Hepatocyte (in vitro differentiated cells): ENCODE data around the gene SNX25. TPM values are rescaled to one million over a fixed set of nuclear protein-coding genes. Genes with fewer than 3 reads are reported as not detected.
A peak's percentile ranks its signal among the peaks of the same experiment; 100 is the strongest.

Source experiments
- DNase-seq: peaks from one replicate; pipeline ENCODE4 v3.0.0-alpha.2; 2016; ENCODE audit warnings: low spot score
- H2AFZ ChIP-seq: fragments of 200-600 bp; sonication (generic); 2 replicates; pipeline ENCODE4 v1.6.0; 2016; ENCODE audit warnings: antibody characterized with exemption, mild to moderate bottlenecking
- H3K27ac ChIP-seq: fragments of 200-600 bp; sonication (generic); 2 replicates; pipeline ENCODE4 v1.5.1; 2016; ENCODE audit warnings: mild to moderate bottlenecking
- H3K27me3 ChIP-seq: fragments of 200-600 bp; sonication (generic); 2 replicates; pipeline ENCODE4 v1.6.1; 2016
- H3K36me3 ChIP-seq: fragments of 200-600 bp; sonication (generic); replicated peaks from 2 replicates; pipeline ENCODE4 v1.5.1; 2016; ENCODE audit warnings: low read depth; ENCODE audit not compliant: insufficient read depth
- H3K4me1 ChIP-seq: fragments of 200-600 bp; sonication (generic); 2 replicates; pipeline ENCODE4 v1.5.1; 2016; ENCODE audit warnings: mild to moderate bottlenecking, moderate library complexity; ENCODE audit not compliant: insufficient read depth
- H3K4me2 ChIP-seq: fragments of 200-600 bp; sonication (generic); 2 replicates; pipeline ENCODE4 v1.6.0; 2016
- H3K4me3 ChIP-seq: fragments of 200-600 bp; sonication (generic); 2 replicates; pipeline ENCODE4 v1.5.1; 2016; ENCODE audit warnings: mild to moderate bottlenecking
- H3K79me2 ChIP-seq: fragments of 200-600 bp; sonication (generic); 2 replicates; pipeline ENCODE4 v1.6.0; 2017; ENCODE audit warnings: mild to moderate bottlenecking
- H3K9me2 ChIP-seq: fragments of 200-600 bp; sonication (generic); replicated peaks from 2 replicates; pipeline ENCODE4 v1.6.0; 2017; ENCODE audit warnings: mild to moderate bottlenecking; ENCODE audit not compliant: insufficient read depth
- H3K9me3 ChIP-seq: fragments of 200-600 bp; sonication (generic); 2 replicates; pipeline ENCODE4 v1.5.1; 2016; ENCODE audit warnings: low read depth, mild to moderate bottlenecking
- H4K20me1 ChIP-seq: fragments of 200-600 bp; sonication (generic); 2 replicates; pipeline ENCODE4 v1.6.0; 2016; ENCODE audit warnings: mild to moderate bottlenecking; ENCODE audit not compliant: insufficient read depth, poor library complexity, severe bottlenecking
- EZH2 ChIP-seq: fragments of 200-600 bp; sonication (generic); IDR thresholded peaks from 2 replicates; pipeline ENCODE4 v1.6.1; 2016; ENCODE audit warnings: antibody characterized with exemption, mild to moderate bottlenecking, borderline replicate concordance
- EZH2phosphoT487 ChIP-seq: fragments of 200-600 bp; sonication (generic); IDR thresholded peaks from one replicate; pipeline ENCODE4 v1.6.1; 2018; ENCODE audit warnings: antibody characterized with exemption, mild to moderate bottlenecking, low read depth, moderate library complexity; ENCODE audit not compliant: unreplicated experiment, severe bottlenecking
- WGBS: methylation state at CpG from one replicate; pipeline ENCODE4 v1.1.6; 2016; ENCODE audit warnings: low lambda C conversion rate; ENCODE audit errors: missing lambda C conversion rate; 5-methylcytosine and 5-hydroxymethylcytosine counted together
- polyA plus RNA-seq: library from polyadenylated mRNA; unstranded; fragments of >200 nt; fragmentation: Nextera tagmentation; extraction: Ambion mirVana; gene quantifications from 2 replicates; pipeline ENCODE4 v1.2.1, GENCODE V29; 2016
- total RNA-seq: library from RNA; depleted of rRNA; stranded (reverse); fragments of >200 nt; gene quantifications from 2 replicates; pipeline ENCODE4 v1.2.3, GENCODE V29; 2014
- TF ChIP-seq, protein P1 (sequence below): fragments of 200-600 bp; sonication (generic); IDR thresholded peaks from 2 replicates; pipeline ENCODE4 v1.5.1; 2016; ENCODE audit warnings: antibody characterized with exemption, mild to moderate bottlenecking; ENCODE audit not compliant: poor library complexity

Gene SNX25
- total and polyA plus RNA-seq, 2 experiments from 2014 or later = 16.5 to 20.3 TPM

DNA sequence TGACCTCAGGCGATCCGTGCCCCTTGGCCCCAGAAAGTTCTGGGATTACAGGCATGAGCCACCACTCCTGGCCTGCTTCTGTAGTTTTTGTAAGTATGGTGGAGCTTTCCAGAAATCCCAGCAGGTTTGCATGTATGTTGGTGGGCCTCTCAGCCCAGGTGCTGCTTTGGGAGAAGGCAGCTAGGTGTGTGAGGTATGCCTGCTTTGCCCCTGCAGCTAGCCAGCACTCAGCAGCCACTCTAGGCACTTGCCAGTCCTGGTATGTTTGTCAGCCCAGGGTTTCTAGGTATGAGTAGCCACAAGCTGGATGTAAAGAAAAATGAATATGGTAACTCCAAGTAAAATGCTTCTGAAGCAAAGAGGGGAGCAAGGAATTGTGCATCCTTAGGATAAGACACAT, 8.9 kb downstream of the SNX25 start:
- 100% methylated on average over 2 of the region's 2 CpGs for WGBS
- Histone ChIP-seq H3K27me3 (no peaks in the 10 kb centered on the region), H3K4me2 (no peak overlapping the region), H3K27ac (no peak overlapping the region), H3K4me3 (no peak overlapping the region), H3K36me3 (no peaks in the 10 kb centered on the region), H3K4me1 (no peaks in the 10 kb centered on the region), H4K20me1 (no peaks in the 10 kb centered on the region), H3K79me2 (peaks cover 47% of the 10 kb centered on the region), H2AFZ (no peak overlapping the region), H3K9me3 (no peaks in the 10 kb centered on the region), H3K9me2 (no peaks in the 10 kb centered on the region)
- no peak for DNase-seq
- TF ChIP-seq EZH2 (no peak), EZH2phosphoT487 (no peak)
- TF ChIP-seq, protein P1, sequence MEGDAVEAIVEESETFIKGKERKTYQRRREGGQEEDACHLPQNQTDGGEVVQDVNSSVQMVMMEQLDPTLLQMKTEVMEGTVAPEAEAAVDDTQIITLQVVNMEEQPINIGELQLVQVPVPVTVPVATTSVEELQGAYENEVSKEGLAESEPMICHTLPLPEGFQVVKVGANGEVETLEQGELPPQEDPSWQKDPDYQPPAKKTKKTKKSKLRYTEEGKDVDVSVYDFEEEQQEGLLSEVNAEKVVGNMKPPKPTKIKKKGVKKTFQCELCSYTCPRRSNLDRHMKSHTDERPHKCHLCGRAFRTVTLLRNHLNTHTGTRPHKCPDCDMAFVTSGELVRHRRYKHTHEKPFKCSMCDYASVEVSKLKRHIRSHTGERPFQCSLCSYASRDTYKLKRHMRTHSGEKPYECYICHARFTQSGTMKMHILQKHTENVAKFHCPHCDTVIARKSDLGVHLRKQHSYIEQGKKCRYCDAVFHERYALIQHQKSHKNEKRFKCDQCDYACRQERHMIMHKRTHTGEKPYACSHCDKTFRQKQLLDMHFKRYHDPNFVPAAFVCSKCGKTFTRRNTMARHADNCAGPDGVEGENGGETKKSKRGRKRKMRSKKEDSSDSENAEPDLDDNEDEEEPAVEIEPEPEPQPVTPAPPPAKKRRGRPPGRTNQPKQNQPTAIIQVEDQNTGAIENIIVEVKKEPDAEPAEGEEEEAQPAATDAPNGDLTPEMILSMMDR = no peak

DNA sequence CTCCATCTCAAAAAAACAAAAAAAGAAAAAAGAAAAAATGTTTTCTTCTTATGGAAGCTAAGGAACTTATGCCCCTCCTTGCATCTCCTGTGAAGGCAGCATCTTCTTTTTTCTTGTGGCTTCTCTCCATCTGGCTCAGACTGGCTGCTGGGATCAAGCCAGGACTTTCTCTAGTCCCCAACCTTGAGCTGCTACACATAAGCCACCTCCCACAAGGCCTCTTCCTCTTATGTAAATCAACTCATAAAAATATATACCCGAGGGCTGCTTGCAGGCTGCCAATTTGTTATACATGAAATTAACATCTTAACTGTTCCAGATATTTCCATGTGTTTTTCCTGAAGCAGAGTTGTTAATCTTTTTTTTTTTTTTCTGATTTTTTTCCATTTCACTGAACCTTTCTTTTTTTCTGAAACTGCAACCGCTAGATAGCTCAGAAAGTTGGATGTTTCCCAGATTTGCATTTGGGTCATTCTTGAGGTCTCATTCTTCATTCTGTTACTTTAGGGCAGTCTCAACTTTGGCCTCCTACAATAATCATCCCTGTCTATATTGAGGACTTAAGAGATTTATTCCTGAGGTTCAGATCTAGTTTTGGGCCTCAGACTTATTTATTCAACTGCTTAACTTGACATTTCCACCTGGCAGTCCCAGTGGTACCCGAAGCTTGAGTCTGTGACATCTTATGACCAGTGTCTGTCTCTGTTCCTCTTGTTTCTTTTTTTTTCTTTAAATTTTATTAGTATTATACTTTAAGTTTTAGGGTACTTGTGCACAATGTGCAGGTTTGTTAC, 10.3 kb downstream of the SNX25 start:
- no peaks in the 10 kb centered on the region for H3K4me1 ChIP-seq
- 68% methylated on average over 3 of the region's 3 CpGs for WGBS
- no peaks in the 10 kb centered on the region for H3K27me3 ChIP-seq
- H3K36me3 ChIP-seq = no peaks in the 10 kb centered on the region
- peaks cover 43% of the 10 kb centered on the region for H3K79me2 ChIP-seq
- no peak overlapping the region for H3K27ac ChIP-seq
- H4K20me1 ChIP-seq = no peaks in the 10 kb centered on the region
- H3K9me3 ChIP-seq = no peaks in the 10 kb centered on the region
- no peaks in the 10 kb centered on the region for H3K9me2 ChIP-seq
- H3K4me3 ChIP-seq = no peak overlapping the region
- H3K4me2 ChIP-seq = no peak overlapping the region
- TF ChIP-seq, protein P1 = no peak
- TF ChIP-seq EZH2phosphoT487 (no peak), EZH2 (no peak)
- DNase-seq = peak; percentile 40
- no peak overlapping the region for H2AFZ ChIP-seq

DNA sequence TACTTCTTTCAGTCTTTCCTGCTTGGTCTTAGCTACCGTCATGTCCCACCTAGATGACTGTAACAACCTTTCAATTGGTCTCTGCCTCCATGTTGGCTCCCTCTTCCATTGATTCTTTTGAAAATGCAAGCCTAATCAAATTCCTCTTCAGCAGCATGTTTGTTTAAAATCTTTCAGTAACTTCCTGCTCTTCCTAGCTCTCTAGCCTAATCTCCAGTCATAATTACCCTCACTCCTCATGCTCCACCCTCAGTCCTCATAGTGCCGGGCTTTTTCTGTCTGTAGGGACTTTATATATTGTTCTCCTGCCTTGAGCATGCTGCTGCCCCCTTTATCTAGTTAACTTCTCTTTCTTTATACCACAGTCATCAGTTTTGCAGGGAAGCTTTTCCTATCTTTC, 12.1 kb downstream of the SNX25 start:
- TF ChIP-seq EZH2 (no peak), EZH2phosphoT487 (no peak)
- TF ChIP-seq, protein P1 = no peak
- Histone ChIP-seq H3K4me2 (no peak overlapping the region), H3K9me2 (no peaks in the 10 kb centered on the region), H3K27ac (no peak overlapping the region), H3K4me3 (no peak overlapping the region), H2AFZ (no peak overlapping the region), H3K79me2 (peaks cover 54% of the 10 kb centered on the region), H4K20me1 (peaks cover 2% of the 10 kb centered on the region), H3K36me3 (no peaks in the 10 kb centered on the region), H3K4me1 (no peaks in the 10 kb centered on the region), H3K27me3 (no peaks in the 10 kb centered on the region), H3K9me3 (no peaks in the 10 kb centered on the region)
- DNase-seq = no peak
- 73% methylated on average over 2 of the region's 2 CpGs for WGBS
